ENCODE data around the gene RNF114. TPM values are rescaled to one million over a fixed set of nuclear protein-coding genes. Genes with fewer than 3 reads are reported as not detected.
"Not testable (repeated sequence)": the region's sequence is repeated elsewhere in the genome, so short reads cannot be mapped to it uniquely, and the experiment has no call there.

The RNF114 gene
- total and polyA plus RNA-seq, 2 experiments from 2014 or later = 65.8 to 93.7 TPM

- 100% methylated on average over 3 of the region's 3 CpGs for WGBS (ENCODE audit: low lambda C conversion rate, missing lambda C conversion rate)
- no peaks in the 10 kb centered on the region for H3K9me2 ChIP-seq (replicated peaks; ENCODE audit: insufficient read depth)
- DNase-seq (ENCODE audit: low spot score) = no peak
Observed at GRCh38 chr20:49995586-49995985, 59.4 kb downstream of the RNF114 start.

GRCh38 chr20:49998478-49999188, 62.4 kb downstream of the RNF114 start:
- H3K4me3 ChIP-seq; H3K9me3 ChIP-seq (ENCODE audit: low read depth); H3K4me2 ChIP-seq; H3K79me2 ChIP-seq; H3K27ac ChIP-seq; H4K20me1 ChIP-seq (ENCODE audit: insufficient read depth, poor library complexity, severe bottlenecking); H3K4me1 ChIP-seq (ENCODE audit: insufficient read depth); H2AFZ ChIP-seq; H3K9me2 ChIP-seq (replicated peaks; ENCODE audit: insufficient read depth); H3K27me3 ChIP-seq; DNase-seq (ENCODE audit: low spot score); H3K36me3 ChIP-seq (replicated peaks; ENCODE audit: insufficient read depth, low read depth): not testable (repeated sequence)
- WGBS (ENCODE audit: low lambda C conversion rate, missing lambda C conversion rate) = 83% methylated on average over 15 of the region's 15 CpGs

More at GRCh38 chr20:49995586-49995985, 59.4 kb downstream of the RNF114 start:
- Histone ChIP-seq H3K4me1 (ENCODE audit: insufficient read depth) (peaks cover 2% of the 10 kb centered on the region), H3K4me2 (no peak overlapping the region), H3K36me3 (replicated peaks; ENCODE audit: insufficient read depth, low read depth) (no peaks in the 10 kb centered on the region), H3K79me2 (no peaks in the 10 kb centered on the region), H4K20me1 (ENCODE audit: insufficient read depth, poor library complexity, severe bottlenecking) (no peaks in the 10 kb centered on the region), H3K9me3 (ENCODE audit: low read depth) (no peaks in the 10 kb centered on the region), H3K4me3 (no peak overlapping the region), H3K27me3 (no peaks in the 10 kb centered on the region), H2AFZ (no peak overlapping the region), H3K27ac (no peak overlapping the region)
- no peak for TF ChIP-seq EZH2 (IDR thresholded peaks at IDR 0.05; ENCODE audit: borderline replicate concordance)
- TF ChIP-seq CTCF (IDR thresholded peaks at IDR 0.05; ENCODE audit: poor library complexity) = no peak
- TF ChIP-seq EZH2phosphoT487 (IDR thresholded peaks at IDR 0.05; ENCODE audit: low read depth, severe bottlenecking, unreplicated experiment) = no peak

GRCh38 chr20:49999329-49999728, 63.1 kb downstream of the RNF114 start:
- H4K20me1 ChIP-seq (ENCODE audit: insufficient read depth, poor library complexity, severe bottlenecking) = no peaks in the 10 kb centered on the region
- H3K79me2 ChIP-seq = no peaks in the 10 kb centered on the region
- H2AFZ ChIP-seq = no peak overlapping the region
- no peak for DNase-seq (ENCODE audit: low spot score)
- H3K27me3 ChIP-seq = no peaks in the 10 kb centered on the region
- no peaks in the 10 kb centered on the region for H3K9me2 ChIP-seq (replicated peaks; ENCODE audit: insufficient read depth)
- H3K4me1 ChIP-seq (ENCODE audit: insufficient read depth) = no peaks in the 10 kb centered on the region
- H3K27ac ChIP-seq = no peak overlapping the region
- TF ChIP-seq EZH2 (IDR thresholded peaks at IDR 0.05; ENCODE audit: borderline replicate concordance) (no peak), CTCF (IDR thresholded peaks at IDR 0.05; ENCODE audit: poor library complexity) (no peak), EZH2phosphoT487 (IDR thresholded peaks at IDR 0.05; ENCODE audit: low read depth, severe bottlenecking, unreplicated experiment) (no peak)
- no peak overlapping the region for H3K4me2 ChIP-seq
- no peaks in the 10 kb centered on the region for H3K9me3 ChIP-seq (ENCODE audit: low read depth)
- WGBS (ENCODE audit: low lambda C conversion rate, missing lambda C conversion rate) = 75% methylated on average over 7 of the region's 7 CpGs
- H3K4me3 ChIP-seq = no peak overlapping the region
- H3K36me3 ChIP-seq (replicated peaks; ENCODE audit: insufficient read depth, low read depth) = no peaks in the 10 kb centered on the region

GRCh38 chr20:50000548-50001222, 64.5 kb downstream of the RNF114 start:
- H3K4me2 ChIP-seq; H3K36me3 ChIP-seq (replicated peaks; ENCODE audit: insufficient read depth, low read depth); H3K4me1 ChIP-seq (ENCODE audit: insufficient read depth); H4K20me1 ChIP-seq (ENCODE audit: insufficient read depth, poor library complexity, severe bottlenecking); H3K27ac ChIP-seq; H3K9me2 ChIP-seq (replicated peaks; ENCODE audit: insufficient read depth); DNase-seq (ENCODE audit: low spot score); H3K4me3 ChIP-seq; H3K9me3 ChIP-seq (ENCODE audit: low read depth); H3K79me2 ChIP-seq; H2AFZ ChIP-seq; H3K27me3 ChIP-seq: not testable (repeated sequence)
- WGBS (ENCODE audit: low lambda C conversion rate, missing lambda C conversion rate) = 76% methylated on average over 14 of the region's 14 CpGs
